OCI-LY7 (cell line): Measurements from ENCODE around the gene HSPBAP1. TPM values are rescaled to one million over a fixed set of nuclear protein-coding genes. Genes with fewer than 3 reads are reported as not detected.

Experiments used
- BruUV-seq: library from RNA; stranded (reverse); fragments of 400-500 nt; replicated peaks from 2 replicates; lab custom pipeline; 2021; lab: Mats Ljungman, UMichigan
- CTCF ChIA-PET: fragments of 300-600 bp; sonication (Branson Sonifier 250); formaldehyde crosslinking; loops from one replicate; lab custom pipeline; 2022; ENCODE audit warnings: antibody characterized with exemption; ENCODE audit not compliant: unreplicated experiment; lab: Charles Lee
- POLR2A ChIA-PET: fragments of 300-600 bp; sonication (Branson Sonifier 250); formaldehyde crosslinking; loops from one replicate; lab custom pipeline; 2022; ENCODE audit warnings: antibody characterized with exemption; lab: Charles Lee
- DNase-seq: peaks from one replicate; pipeline ENCODE4 v3.0.0-alpha.2; 2015; ENCODE audit warnings: low spot score
- H2AFZ ChIP-seq: fragments of 200-600 bp; sonication (generic), shearing (Covaris generic); 2 replicates; pipeline ENCODE4 v1.6.1; 2014; ENCODE audit warnings: mild to moderate bottlenecking, antibody characterized with exemption, low read length, moderate library complexity
- H3K27ac ChIP-seq: fragments of 200-600 bp; sonication (generic); 2 replicates; pipeline ENCODE4 v1.5.1; 2014; ENCODE audit warnings: mixed run types, low read depth, mild to moderate bottlenecking, moderate library complexity, low read length, inconsistent platforms; ENCODE audit not compliant: poor library complexity, severe bottlenecking
- H3K36me3 ChIP-seq: fragments of 200-600 bp; sonication (generic); 2 replicates; pipeline ENCODE4 v1.6.1; 2014; ENCODE audit warnings: mild to moderate bottlenecking, antibody characterized with exemption, low read length, moderate library complexity, mixed read lengths; ENCODE audit not compliant: insufficient read depth
- H3K4me1 ChIP-seq: fragments of 200-600 bp; sonication (generic); 2 replicates; pipeline ENCODE4 v1.5.1; 2014; ENCODE audit warnings: mild to moderate bottlenecking, low read length; ENCODE audit not compliant: insufficient read depth, poor library complexity, severe bottlenecking
- H3K4me2 ChIP-seq: fragments of 200-600 bp; sonication (generic); 2 replicates; pipeline ENCODE4 v1.6.1; 2014; ENCODE audit warnings: mild to moderate bottlenecking, low read length
- H3K4me3 ChIP-seq: fragments of 200-600 bp; sonication (generic); 2 replicates; pipeline ENCODE4 v1.5.1; 2014; ENCODE audit warnings: mild to moderate bottlenecking, low read depth, low read length; ENCODE audit not compliant: poor library complexity, severe bottlenecking
- H3K79me2 ChIP-seq: fragments of 200-600 bp; sonication (generic); 2 replicates; pipeline ENCODE4 v1.6.1; 2016; ENCODE audit warnings: low read depth, mild to moderate bottlenecking, low read length, moderate library complexity, mixed read lengths; ENCODE audit not compliant: insufficient read depth
- H3K9me2 ChIP-seq: fragments of 200-600 bp; sonication (generic); 2 replicates; pipeline ENCODE4 v1.6.1; 2016; ENCODE audit warnings: mild to moderate bottlenecking, low read length, mixed read lengths; ENCODE audit not compliant: insufficient read depth
- H3K9me3 ChIP-seq: fragments of 200-600 bp; sonication (generic); 2 replicates; pipeline ENCODE4 v1.6.1; 2014; ENCODE audit warnings: mild to moderate bottlenecking, mixed run types, low read length, mixed read lengths
- H4K20me1 ChIP-seq: fragments of 200-600 bp; sonication (generic); 2 replicates; pipeline ENCODE4 v1.6.1; 2014; ENCODE audit warnings: mild to moderate bottlenecking, antibody characterized with exemption, low read length, moderate library complexity, mixed read lengths; ENCODE audit not compliant: insufficient read depth
- CTCF ChIP-seq: fragments of 200-600 bp; sonication (generic); conservative IDR thresholded peaks from 2 replicates; pipeline ENCODE4 v1.5.1; 2014; ENCODE audit warnings: mild to moderate bottlenecking, antibody characterized with exemption, low read length, moderate library complexity, mixed read lengths
- EZH2phosphoT487 ChIP-seq: fragments of 200-600 bp; sonication (generic); IDR thresholded peaks from 2 replicates; pipeline ENCODE4 v1.6.1; 2018; ENCODE audit warnings: low read depth, borderline replicate concordance, mild to moderate bottlenecking, mixed run types, antibody characterized with exemption, low read length, moderate library complexity, mixed read lengths
- intact Hi-C: fragments of 100-400 bp; cut with micrococcal nuclease; formaldehyde crosslinking; loops from one replicate; pipeline ENCODE4 v1.10.0; 2022; ENCODE audit not compliant: unreplicated experiment
- total RNA-seq, 2 experiments: library from RNA; depleted of rRNA in 1 of 2; stranded (reverse); fragments of >200 nt in 1 of 2; shearing (Covaris generic) in 1 of 2; gene quantifications; 2 replicates each; pipeline ENCODE4 v1.2.3, GENCODE V29; 2014 to 2022

HSPBAP1 gene
- total RNA-seq, 2 experiments from 2014 or later, result 11.9 to 18.6 TPM

- CTCF ChIA-PET, result no interaction called here
- POLR2A ChIA-PET, result no interaction called here
- no TSS peak for BruUV-seq
- Histone ChIP-seq H3K9me2 (no peaks in the 10 kb centered on the region), H2AFZ (no peak overlapping the region), H3K79me2 (no peaks in the 10 kb centered on the region), H3K9me3 (no peaks in the 10 kb centered on the region), H3K4me2 (no peak overlapping the region), H3K4me3 (no peak overlapping the region), H4K20me1 (no peaks in the 10 kb centered on the region), H3K36me3 (peaks cover 11% of the 10 kb centered on the region; the same call in 1 of the 2 replicates), H3K4me1 (no peaks in the 10 kb centered on the region), H3K27ac (no peak overlapping the region)
- no peak for TF ChIP-seq CTCF
- TF ChIP-seq EZH2phosphoT487, result no peak
- DNase-seq, result no peak
- intact Hi-C loops, result no loop called here
Observed at GRCh38 chr3:122786066-122786465, 7.6 kb downstream of the HSPBAP1 start.

DNA sequence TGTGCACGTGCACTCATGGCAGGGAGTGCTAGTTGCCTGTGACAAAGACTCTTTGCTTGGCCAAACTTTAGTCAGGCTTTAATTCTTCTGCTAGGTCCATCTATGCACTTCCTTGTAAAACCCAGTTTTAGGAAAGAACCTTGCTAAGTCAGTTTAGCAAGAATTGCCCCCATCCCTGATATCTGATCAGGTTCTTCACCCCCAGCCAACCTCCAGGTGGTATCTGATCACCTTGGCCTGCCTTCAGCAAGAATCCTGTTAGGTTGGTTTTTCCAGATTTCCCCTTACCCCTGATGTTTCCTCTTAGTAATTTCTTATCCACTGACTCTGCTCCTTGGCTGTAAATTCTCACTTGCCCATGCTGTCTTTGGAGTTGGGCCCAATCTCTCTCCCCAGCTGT is 8.4 kb downstream of the HSPBAP1 start:
- CTCF ChIA-PET, result no interaction called here
- intact Hi-C loops, result no loop called here
- no peak overlapping the region for H3K27ac ChIP-seq

More for the DNA sequence above, 8.4 kb downstream of the HSPBAP1 start:
- Histone ChIP-seq H3K9me2 (no peaks in the 10 kb centered on the region), H3K9me3 (no peaks in the 10 kb centered on the region), H3K4me1 (no peaks in the 10 kb centered on the region), H3K4me2 (no peak overlapping the region), H2AFZ (no peak overlapping the region), H3K4me3 (no peak overlapping the region), H4K20me1 (no peaks in the 10 kb centered on the region), H3K79me2 (no peaks in the 10 kb centered on the region), H3K36me3 (peaks cover 9% of the 10 kb centered on the region; the same call in 1 of the 2 replicates)
- TF ChIP-seq EZH2phosphoT487, result no peak
- no peak for TF ChIP-seq CTCF
- BruUV-seq, result no TSS peak
- POLR2A ChIA-PET, result interaction anchor here (1.2 to 2.1 kb wide), 2 partner anchors 9 to 13 kb away, joined by 3 to 6 read pairs; no protein-coding TSS in a partner anchor
- DNase-seq, result no peak
